Lower leg skin (tissue), 3 donors: Measurements from ENCODE around the gene HOXA9.

Experiments used
- POLR2A ChIP-seq, 2 donors: fragments of 450-650 bp; IDR thresholded peaks; one replicate each; pipeline ENCODE4 v1.6.1; 2016 to 2017; ENCODE audit warnings: antibody characterized with exemption in 2 of 2, mild to moderate bottlenecking in 1 of 2, moderate library complexity in 1 of 2
- TF ChIP-seq, protein P1 (sequence below), 3 donors: fragments of 450-650 bp; IDR thresholded peaks; one replicate each; pipeline ENCODE4 v1.5.1; 2016; ENCODE audit warnings: antibody characterized with exemption in 3 of 3, mild to moderate bottlenecking in 3 of 3, moderate library complexity in 2 of 3

DNA sequence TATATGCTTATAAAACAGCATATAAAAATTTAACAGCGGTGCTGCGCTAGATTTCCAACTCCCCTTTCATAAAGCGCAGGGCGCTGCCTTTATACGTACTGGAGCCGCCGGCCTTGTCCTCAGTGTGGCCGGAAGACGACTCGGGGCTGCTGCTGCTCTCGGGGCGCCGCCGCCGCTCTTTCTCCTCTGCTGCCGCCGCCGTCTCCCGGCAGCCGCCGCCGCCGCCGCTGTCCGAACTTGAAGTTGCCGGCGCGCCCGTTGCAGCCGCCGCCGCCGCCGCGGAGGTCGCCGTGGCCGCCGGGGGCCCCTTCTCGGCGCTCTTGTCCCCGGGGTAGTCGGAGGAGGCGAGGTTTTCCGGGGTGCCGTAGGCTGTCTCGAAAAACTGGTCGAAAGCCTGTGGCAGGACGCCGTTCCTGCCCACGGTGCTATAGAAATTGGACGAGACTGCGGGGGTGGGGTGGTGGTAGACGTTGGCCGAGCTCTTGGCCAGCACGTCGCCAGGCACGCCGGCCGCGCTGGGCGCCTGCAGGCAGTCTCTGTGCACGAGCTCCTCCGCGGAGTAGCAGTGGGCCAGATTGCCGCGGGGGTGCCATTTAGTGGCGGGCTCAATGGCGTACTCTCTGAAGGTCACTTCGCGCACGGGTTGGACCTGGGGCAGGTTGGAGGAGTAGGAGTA is 19.1 kb upstream of the HOXA9 start:
- TF ChIP-seq POLR2A (IDR thresholded peaks at IDR 0.05), result no peak
- TF ChIP-seq, protein P1, sequence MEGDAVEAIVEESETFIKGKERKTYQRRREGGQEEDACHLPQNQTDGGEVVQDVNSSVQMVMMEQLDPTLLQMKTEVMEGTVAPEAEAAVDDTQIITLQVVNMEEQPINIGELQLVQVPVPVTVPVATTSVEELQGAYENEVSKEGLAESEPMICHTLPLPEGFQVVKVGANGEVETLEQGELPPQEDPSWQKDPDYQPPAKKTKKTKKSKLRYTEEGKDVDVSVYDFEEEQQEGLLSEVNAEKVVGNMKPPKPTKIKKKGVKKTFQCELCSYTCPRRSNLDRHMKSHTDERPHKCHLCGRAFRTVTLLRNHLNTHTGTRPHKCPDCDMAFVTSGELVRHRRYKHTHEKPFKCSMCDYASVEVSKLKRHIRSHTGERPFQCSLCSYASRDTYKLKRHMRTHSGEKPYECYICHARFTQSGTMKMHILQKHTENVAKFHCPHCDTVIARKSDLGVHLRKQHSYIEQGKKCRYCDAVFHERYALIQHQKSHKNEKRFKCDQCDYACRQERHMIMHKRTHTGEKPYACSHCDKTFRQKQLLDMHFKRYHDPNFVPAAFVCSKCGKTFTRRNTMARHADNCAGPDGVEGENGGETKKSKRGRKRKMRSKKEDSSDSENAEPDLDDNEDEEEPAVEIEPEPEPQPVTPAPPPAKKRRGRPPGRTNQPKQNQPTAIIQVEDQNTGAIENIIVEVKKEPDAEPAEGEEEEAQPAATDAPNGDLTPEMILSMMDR (IDR thresholded peaks at IDR 0.05), result no peak
